Activated T-cell treated with anti-CD3 and anti-CD28 coated beads for 24 hours (primary cell): ENCODE data around the gene USP17L19.
"Not testable (repeated sequence)": the region's sequence is repeated elsewhere in the genome, so short reads cannot be mapped to it uniquely, and the experiment has no call there.

ENCODE experiments used
- DNase-seq: peaks from one replicate; pipeline ENCODE4 v3.0.0-alpha.2; 2020; ENCODE audit warnings: low read depth

USP17L19 gene, protein sequence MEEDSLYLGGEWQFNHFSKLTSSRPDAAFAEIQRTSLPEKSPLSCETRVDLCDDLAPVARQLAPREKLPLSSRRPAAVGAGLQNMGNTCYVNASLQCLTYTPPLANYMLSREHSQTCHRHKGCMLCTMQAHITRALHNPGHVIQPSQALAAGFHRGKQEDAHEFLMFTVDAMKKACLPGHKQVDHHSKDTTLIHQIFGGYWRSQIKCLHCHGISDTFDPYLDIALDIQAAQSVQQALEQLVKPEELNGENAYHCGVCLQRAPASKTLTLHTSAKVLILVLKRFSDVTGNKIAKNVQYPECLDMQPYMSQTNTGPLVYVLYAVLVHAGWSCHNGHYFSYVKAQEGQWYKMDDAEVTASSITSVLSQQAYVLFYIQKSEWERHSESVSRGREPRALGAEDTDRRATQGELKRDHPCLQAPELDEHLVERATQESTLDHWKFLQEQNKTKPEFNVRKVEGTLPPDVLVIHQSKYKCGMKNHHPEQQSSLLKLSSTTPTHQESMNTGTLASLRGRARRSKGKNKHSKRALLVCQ

DNA sequence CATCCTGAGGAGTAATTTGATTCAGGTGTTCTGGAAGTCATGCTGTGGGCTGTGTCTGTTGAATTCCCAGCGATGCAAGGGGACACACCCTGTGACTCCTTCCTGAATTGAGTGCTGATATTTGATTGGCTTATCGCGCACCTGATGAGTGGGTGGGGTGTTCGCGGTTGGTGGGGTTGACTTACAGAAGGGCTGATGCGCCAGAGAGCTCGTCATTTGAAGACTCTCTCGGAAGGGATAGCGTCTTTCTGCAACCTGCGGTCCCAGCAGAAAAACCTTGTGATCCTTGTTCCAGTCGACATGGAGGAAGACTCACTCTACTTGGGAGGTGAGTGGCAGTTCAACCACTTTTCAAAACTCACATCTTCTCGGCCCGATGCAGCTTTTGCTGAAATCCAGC lies at the start of gene USP17L19:
Gene USP17L19, plus strand, starts transcription at position 301 of the 400 bp plus-strand sequence. Its CDS starts 0 bp downstream, at position 301.
- not testable (repeated sequence) for DNase-seq

DNA sequence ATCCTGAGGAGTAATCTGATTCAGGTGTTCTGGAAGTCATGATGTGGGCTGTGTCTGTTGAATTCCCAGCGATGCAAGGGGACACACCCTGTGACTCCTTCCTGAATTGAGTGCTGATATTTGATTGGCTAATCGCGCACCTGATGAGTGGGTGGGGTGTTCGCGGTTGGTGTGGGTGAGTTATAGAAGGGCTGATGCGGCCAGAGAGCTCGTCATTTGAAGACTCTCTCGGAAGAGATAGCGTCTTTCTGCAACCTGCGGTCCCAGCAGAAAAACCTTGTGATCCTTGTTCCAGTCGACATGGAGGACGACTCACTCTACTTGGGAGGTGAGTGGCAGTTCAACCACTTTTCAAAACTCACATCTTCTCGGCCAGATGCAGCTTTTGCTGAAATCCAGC lies 42.8 kb upstream of the USP17L19 start, which contains the start of gene USP17L10:
Gene USP17L10, plus strand, starts transcription at position 301 of the 400 bp plus-strand sequence. Its CDS starts 0 bp downstream, at position 301.
- not testable (repeated sequence) for DNase-seq

- not testable (repeated sequence) for DNase-seq
These were observed 38.5 kb upstream of the USP17L19 start for GRCh38 chr4:9214701-9215100.

DNA sequence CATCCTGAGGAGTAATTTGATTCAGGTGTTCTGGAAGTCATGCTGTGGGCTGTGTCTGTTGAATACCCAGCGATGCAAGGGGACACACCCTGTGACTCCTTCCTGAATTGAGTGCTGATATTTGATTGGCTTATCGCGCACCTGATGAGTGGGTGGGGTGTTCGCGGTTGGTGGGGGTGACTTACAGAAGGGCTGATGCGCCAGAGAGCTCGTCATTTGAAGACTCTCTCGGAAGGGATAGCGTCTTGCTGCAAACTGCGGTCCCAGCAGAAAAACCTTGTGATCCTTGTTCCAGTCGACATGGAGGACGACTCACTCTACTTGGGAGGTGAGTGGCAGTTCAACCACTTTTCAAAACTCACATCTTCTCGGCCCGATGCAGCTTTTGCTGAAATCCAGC lies 38.1 kb upstream of the USP17L19 start, which contains the start of gene USP17L11:
Gene USP17L11, plus strand, starts transcription at position 301 of the 400 bp plus-strand sequence. Its CDS starts 0 bp downstream, at position 301.
- DNase-seq, result not testable (repeated sequence)

DNA sequence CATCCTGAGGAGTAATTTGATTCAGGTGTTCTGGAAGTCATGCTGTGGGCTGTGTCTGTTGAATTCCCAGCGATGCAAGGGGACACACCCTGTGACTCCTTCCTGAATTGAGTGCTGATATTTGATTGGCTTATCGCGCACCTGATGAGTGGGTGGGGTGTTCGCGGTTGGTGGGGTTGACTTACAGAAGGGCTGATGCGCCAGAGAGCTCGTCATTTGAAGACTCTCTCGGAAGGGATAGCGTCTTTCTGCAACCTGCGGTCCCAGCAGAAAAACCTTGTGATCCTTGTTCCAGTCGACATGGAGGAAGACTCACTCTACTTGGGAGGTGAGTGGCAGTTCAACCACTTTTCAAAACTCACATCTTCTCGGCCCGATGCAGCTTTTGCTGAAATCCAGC lies 33.3 kb upstream of the USP17L19 start, which contains the start of gene USP17L12:
Gene USP17L12, plus strand, starts transcription at position 301 of the 400 bp plus-strand sequence. Its CDS starts 0 bp downstream, at position 301.
- DNase-seq, result not testable (repeated sequence)

- not testable (repeated sequence) for DNase-seq
These were observed 28.6 kb upstream of the USP17L19 start, which contains the start of gene USP17L13 for GRCh38 chr4:9224596-9224995. Gene USP17L13 (plus strand): TSS chr4:9224896. CDS start chr4:9224896, 0 bp downstream.

DNA sequence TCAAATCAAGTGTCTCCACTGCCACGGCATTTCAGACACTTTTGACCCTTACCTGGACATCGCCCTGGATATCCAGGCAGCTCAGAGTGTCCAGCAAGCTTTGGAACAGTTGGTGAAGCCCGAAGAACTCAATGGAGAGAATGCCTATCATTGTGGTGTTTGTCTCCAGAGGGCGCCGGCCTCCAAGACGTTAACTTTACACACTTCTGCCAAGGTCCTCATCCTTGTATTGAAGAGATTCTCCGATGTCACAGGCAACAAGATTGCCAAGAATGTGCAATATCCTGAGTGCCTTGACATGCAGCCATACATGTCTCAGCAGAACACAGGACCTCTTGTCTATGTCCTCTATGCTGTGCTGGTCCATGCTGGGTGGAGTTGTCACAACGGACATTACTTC lies 22.9 kb upstream of the USP17L19 start:
- not testable (repeated sequence) for DNase-seq

- not testable (repeated sequence) for DNase-seq
These were observed 19.1 kb upstream of the USP17L19 start, which contains the start of gene USP17L15 for GRCh38 chr4:9234085-9234484. Gene USP17L15 (plus strand): TSS chr4:9234385. CDS start chr4:9234385, 0 bp downstream.

DNA sequence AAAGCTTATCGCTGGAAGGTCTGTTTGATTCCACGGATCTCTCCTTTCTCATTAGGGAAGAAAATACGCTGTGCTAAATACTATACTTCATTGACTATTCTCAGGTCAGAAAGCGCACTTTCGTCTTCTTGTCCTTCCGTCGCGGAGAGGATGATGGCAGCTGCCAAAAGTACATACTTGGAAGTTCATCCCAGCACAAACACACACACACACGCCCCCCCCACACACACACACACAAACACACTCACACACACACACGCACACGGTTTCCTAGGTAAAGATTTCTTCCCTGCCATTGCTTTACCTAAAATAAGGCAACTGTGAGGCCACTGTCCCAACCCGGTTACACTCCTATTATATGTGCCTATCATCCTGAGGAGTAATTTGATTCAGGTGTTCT lies 14.7 kb upstream of the USP17L19 start:
- not testable (repeated sequence) for DNase-seq

- not testable (repeated sequence) for DNase-seq
These were observed 9.6 kb upstream of the USP17L19 start, which contains the start of gene USP17L17 for GRCh38 chr4:9243579-9243978. Gene USP17L17 (plus strand): TSS chr4:9243879. CDS start chr4:9243879, 0 bp downstream.

GRCh38 chr4:9247953-9248680 lies 5.1 kb upstream of the USP17L19 start, which contains the start of gene USP17L18:
Gene USP17L18 (plus strand): TSS chr4:9248630. CDS start chr4:9248630, 0 bp downstream.
- not testable (repeated sequence) for DNase-seq

DNA sequence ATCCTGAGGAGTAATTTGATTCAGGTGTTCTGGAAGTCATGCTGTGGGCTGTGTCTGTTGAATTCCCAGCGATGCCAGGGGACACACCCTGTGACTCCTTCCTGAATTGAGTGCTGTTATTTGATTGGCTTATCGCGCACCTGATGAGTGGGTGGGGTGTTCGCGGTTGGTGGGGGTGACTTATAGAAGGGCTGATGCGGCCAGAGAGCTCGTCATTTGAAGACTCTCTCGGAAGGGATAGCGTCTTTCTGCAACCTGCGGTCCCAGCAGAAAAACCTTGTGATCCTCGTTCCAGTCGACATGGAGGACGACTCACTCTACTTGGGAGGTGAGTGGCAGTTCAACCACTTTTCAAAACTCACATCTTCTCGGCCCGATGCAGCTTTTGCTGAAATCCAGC lies 4.6 kb downstream of the USP17L19 start, which contains the start of gene USP17L20:
Gene USP17L20, plus strand, starts transcription at position 301 of the 400 bp plus-strand sequence. Its CDS starts 0 bp downstream, at position 301.
- DNase-seq, result not testable (repeated sequence)

DNA sequence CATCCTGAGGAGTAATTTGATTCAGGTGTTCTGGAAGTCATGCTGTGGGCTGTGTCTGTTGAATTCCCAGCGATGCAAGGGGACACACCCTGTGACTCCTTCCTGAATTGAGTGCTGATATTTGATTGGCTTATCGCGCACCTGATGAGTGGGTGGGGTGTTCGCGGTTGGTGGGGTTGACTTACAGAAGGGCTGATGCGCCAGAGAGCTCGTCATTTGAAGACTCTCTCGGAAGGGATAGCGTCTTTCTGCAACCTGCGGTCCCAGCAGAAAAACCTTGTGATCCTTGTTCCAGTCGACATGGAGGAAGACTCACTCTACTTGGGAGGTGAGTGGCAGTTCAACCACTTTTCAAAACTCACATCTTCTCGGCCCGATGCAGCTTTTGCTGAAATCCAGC lies 9.4 kb downstream of the USP17L19 start, which contains the start of gene USP17L21:
Gene USP17L21, plus strand, starts transcription at position 301 of the 400 bp plus-strand sequence. Its CDS starts 0 bp downstream, at position 301.
- not testable (repeated sequence) for DNase-seq

DNA sequence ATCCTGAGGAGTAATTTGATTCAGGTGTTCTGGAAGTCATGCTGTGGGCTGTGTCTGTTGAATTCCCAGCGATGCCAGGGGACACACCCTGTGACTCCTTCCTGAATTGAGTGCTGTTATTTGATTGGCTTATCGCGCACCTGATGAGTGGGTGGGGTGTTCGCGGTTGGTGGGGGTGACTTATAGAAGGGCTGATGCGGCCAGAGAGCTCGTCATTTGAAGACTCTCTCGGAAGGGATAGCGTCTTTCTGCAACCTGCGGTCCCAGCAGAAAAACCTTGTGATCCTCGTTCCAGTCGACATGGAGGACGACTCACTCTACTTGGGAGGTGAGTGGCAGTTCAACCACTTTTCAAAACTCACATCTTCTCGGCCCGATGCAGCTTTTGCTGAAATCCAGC lies 14.1 kb downstream of the USP17L19 start, which contains the start of gene USP17L22:
Gene USP17L22, plus strand, starts transcription at position 301 of the 400 bp plus-strand sequence. Its CDS starts 0 bp downstream, at position 301.
- not testable (repeated sequence) for DNase-seq

- not testable (repeated sequence) for DNase-seq
These were observed 18.5 kb downstream of the USP17L19 start for GRCh38 chr4:9271719-9272118.
